ENCODE data around the gene CDK5. TPM values are rescaled to one million over a fixed set of nuclear protein-coding genes. Genes with fewer than 3 reads are reported as not detected.

Gene CDK5
- total and polyA plus RNA-seq, 2 donors (not counting 1 experiment from before 2014, with no cell fraction given): 8.2 to 8.4 TPM

- Histone ChIP-seq H3K27me3 (replicated peaks in 1 of 4; ENCODE audit: control extremely low read depth in 1 of 4, control insufficient read depth in 3 of 4, insufficient read depth in 4 of 4, low read length in 3 of 4) (no peaks in the 10 kb centered on the region), H3K9me3 (ENCODE audit: control extremely low read depth in 1 of 3, control insufficient read depth in 2 of 3, insufficient read depth in 1 of 3, low read length in 2 of 3) (no peaks in the 10 kb centered on the region), H4K20me1 (ENCODE audit: control insufficient read depth, insufficient read depth, low read length, poor library complexity, severe bottlenecking) (no peaks in the 10 kb centered on the region), H3K79me2 (ENCODE audit: control insufficient read depth, insufficient read depth, low read length) (no peaks in the 10 kb centered on the region), H3K4me3 (ENCODE audit: control extremely low read depth in 1 of 5, extremely low read depth in 1 of 5, insufficient read depth in 1 of 5, low read depth in 2 of 5, low read length in 4 of 5) (no peak overlapping the region), H3K4me1 (ENCODE audit: control insufficient read depth in 2 of 2, insufficient read depth in 2 of 2, low read length in 2 of 2) (no peaks in the 10 kb centered on the region), H3K9ac (ENCODE audit: low read length) (no peak overlapping the region), H3K4me2 (replicated peaks; ENCODE audit: low read depth, low read length, poor library complexity, severe bottlenecking) (no peak overlapping the region), H3K27ac (ENCODE audit: low read length in 2 of 2) (no peak overlapping the region), H2AFZ (ENCODE audit: insufficient read depth, low read depth, low read length, poor library complexity, severe bottlenecking) (no peak overlapping the region), H3K36me3 (replicated peaks in 1 of 2; ENCODE audit: control extremely low read depth in 1 of 2, control insufficient read depth in 1 of 2, extremely low read depth in 1 of 2, insufficient read depth in 2 of 2, low read length in 1 of 2) (peaks cover 0 to 36% of the 10 kb centered on the region in 2 experiments)
- Mint-ChIP-seq H3K4me3 (no peak overlapping the region), H3K27ac (no peak overlapping the region), H3K4me1 (no peaks in the 10 kb centered on the region), H3K9me3 (ENCODE audit: insufficient read depth) (no peaks in the 10 kb centered on the region), H3K27me3 (no peaks in the 10 kb centered on the region)
- TF ChIP-seq CTCF (IDR thresholded peaks at IDR 0.05) (no peak), EZH2 (IDR thresholded peaks at IDR 0.05; ENCODE audit: borderline replicate concordance, insufficient read depth, low read depth, low read length, poor library complexity, severe bottlenecking) (no peak)
- no peak for DNase-seq
- ATAC-seq (ENCODE audit: low read depth): no peak
- ChIA-PET POLR2A (no interaction called here), CTCF (no interaction called here)
- intact Hi-C loops (cut with micrococcal nuclease): no loop called here
- WGBS (ENCODE audit: insufficient coverage): 97% methylated on average over 15 of the region's 15 CpGs
These were observed 12.9 kb upstream of the CDK5 start for GRCh38 chr7:151070574-151070960.

- peaks cover 0 to 39% of the 10 kb centered on the region in 2 experiments for H3K36me3 ChIP-seq (replicated peaks in 1 of 2; ENCODE audit: control extremely low read depth in 1 of 2, control insufficient read depth in 1 of 2, extremely low read depth in 1 of 2, insufficient read depth in 2 of 2, low read length in 1 of 2)
- POLR2A ChIA-PET: no interaction called here
- H3K4me3 Mint-ChIP-seq: no peak overlapping the region
These were observed 12.3 kb upstream of the CDK5 start for GRCh38 chr7:151069841-151070573.

More at GRCh38 chr7:151069841-151070573, 12.3 kb upstream of the CDK5 start:
- ATAC-seq (ENCODE audit: low read depth) (no peak), DNase-seq (no peak)
- no peak for TF ChIP-seq CTCF (IDR thresholded peaks at IDR 0.05)
- no peaks in the 10 kb centered on the region for H3K79me2 ChIP-seq (ENCODE audit: control insufficient read depth, insufficient read depth, low read length)
- H3K4me1 ChIP-seq (ENCODE audit: control insufficient read depth in 2 of 2, insufficient read depth in 2 of 2, low read length in 2 of 2): no peaks in the 10 kb centered on the region
- 95% methylated on average over 16 of the region's 17 CpGs for WGBS (ENCODE audit: insufficient coverage)
- Mint-ChIP-seq H3K4me1 (no peaks in the 10 kb centered on the region), H3K27ac (no peak overlapping the region), H3K9me3 (ENCODE audit: insufficient read depth) (no peaks in the 10 kb centered on the region), H3K27me3 (no peaks in the 10 kb centered on the region)
- H3K4me2 ChIP-seq (replicated peaks; ENCODE audit: low read depth, low read length, poor library complexity, severe bottlenecking): no peak overlapping the region
- H2AFZ ChIP-seq (ENCODE audit: insufficient read depth, low read depth, low read length, poor library complexity, severe bottlenecking): no peak overlapping the region
- no peak overlapping the region for H3K9ac ChIP-seq (ENCODE audit: low read length)
- intact Hi-C loops (cut with micrococcal nuclease): no loop called here
- CTCF ChIA-PET: no interaction called here
- no peak overlapping the region for H3K4me3 ChIP-seq (ENCODE audit: control extremely low read depth in 1 of 5, extremely low read depth in 1 of 5, insufficient read depth in 1 of 5, low read depth in 2 of 5, low read length in 4 of 5)
- no peak overlapping the region for H3K27ac ChIP-seq (ENCODE audit: low read length in 2 of 2)
- no peaks in the 10 kb centered on the region for H4K20me1 ChIP-seq (ENCODE audit: control insufficient read depth, insufficient read depth, low read length, poor library complexity, severe bottlenecking)
- H3K9me3 ChIP-seq (ENCODE audit: control extremely low read depth in 1 of 3, control insufficient read depth in 2 of 3, insufficient read depth in 1 of 3, low read length in 2 of 3): no peaks in the 10 kb centered on the region
- H3K27me3 ChIP-seq (replicated peaks in 1 of 4; ENCODE audit: control extremely low read depth in 1 of 4, control insufficient read depth in 3 of 4, insufficient read depth in 4 of 4, low read length in 3 of 4): no peaks in the 10 kb centered on the region
